Neural progenitor cell (in vitro differentiated cells): Measurements from ENCODE around the gene POU2AF1. TPM values are rescaled to one million over a fixed set of nuclear protein-coding genes. Genes with fewer than 3 reads are reported as not detected.

Source experiments
- DNase-seq: peaks from one replicate; pipeline ENCODE4 v3.0.0-alpha.2; 2016; ENCODE audit warnings: low spot score
- H2AFZ ChIP-seq: fragments of 200-600 bp; sonication (generic); replicated peaks from 2 replicates; pipeline ENCODE4 v1.6.1; 2016; ENCODE audit warnings: antibody characterized with exemption
- H3F3A ChIP-seq: fragments of 200-600 bp; sonication (generic); 2 replicates; pipeline ENCODE4 v1.6.1; 2016; ENCODE audit warnings: antibody characterized with exemption, low read depth
- H3K27ac ChIP-seq: fragments of 200-600 bp; sonication (generic); 2 replicates; pipeline ENCODE4 v1.5.1; 2016; ENCODE audit warnings: mild to moderate bottlenecking
- H3K27me3 ChIP-seq: fragments of 200-600 bp; sonication (generic); 2 replicates; pipeline ENCODE4 v1.6.1; 2016; ENCODE audit warnings: mild to moderate bottlenecking, moderate library complexity
- H3K36me3 ChIP-seq: fragments of 200-600 bp; sonication (generic); 2 replicates; pipeline ENCODE4 v1.5.1; 2016
- H3K4me1 ChIP-seq: fragments of 200-600 bp; sonication (generic); 2 replicates; pipeline ENCODE4 v1.6.1; 2016; ENCODE audit warnings: mixed run types
- H3K4me2 ChIP-seq: fragments of 200-600 bp; sonication (generic); 2 replicates; pipeline ENCODE4 v1.6.1; 2016
- H3K4me3 ChIP-seq: fragments of 200-600 bp; sonication (generic); 2 replicates; pipeline ENCODE4 v1.5.1; 2016
- H3K79me2 ChIP-seq: fragments of 200-600 bp; sonication (generic); 2 replicates; pipeline ENCODE4 v1.6.1; 2016; ENCODE audit warnings: low read depth
- H3K9ac ChIP-seq: fragments of 200-600 bp; sonication (generic); 2 replicates; pipeline ENCODE4 v1.6.1; 2016
- H3K9me3 ChIP-seq: fragments of 200-600 bp; sonication (generic); 2 replicates; pipeline ENCODE4 v1.5.1; 2016; ENCODE audit warnings: low read depth
- H4K20me1 ChIP-seq: fragments of 200-600 bp; sonication (generic); 2 replicates; pipeline ENCODE4 v1.6.1; 2016; ENCODE audit warnings: low read depth
- H3K27ac Mint-ChIP-seq: 3 replicates; pipeline ENCODE4 v1.8.0; 2021; ENCODE audit warnings: mixed read lengths
- H3K27me3 Mint-ChIP-seq: 2 replicates; pipeline ENCODE4 v1.8.0; 2022; ENCODE audit warnings: low read depth, mild to moderate bottlenecking, inconsistent platforms, moderate library complexity, mixed read lengths; ENCODE audit not compliant: insufficient read depth
- H3K36me3 Mint-ChIP-seq: 3 replicates; pipeline ENCODE4 v1.8.0; 2021; ENCODE audit warnings: mixed read lengths
- H3K4me1 Mint-ChIP-seq: 3 replicates; pipeline ENCODE4 v1.8.0; 2021; ENCODE audit warnings: mixed read lengths
- H3K4me3 Mint-ChIP-seq: 3 replicates; pipeline ENCODE4 v1.8.0; 2021; ENCODE audit warnings: mild to moderate bottlenecking, moderate library complexity, mixed read lengths
- H3K9me3 Mint-ChIP-seq: 3 replicates; pipeline ENCODE4 v1.8.0; 2020; ENCODE audit warnings: mixed read lengths
- EZH2 ChIP-seq: fragments of 200-600 bp; sonication (generic); IDR thresholded peaks from 2 replicates; pipeline ENCODE4 v1.6.1; 2017; ENCODE audit warnings: antibody characterized with exemption, mild to moderate bottlenecking, moderate library complexity
- EZH2phosphoT487 ChIP-seq: fragments of 200-600 bp; sonication (generic); IDR thresholded peaks from 2 replicates; pipeline ENCODE4 v1.6.1; 2017; ENCODE audit warnings: antibody characterized with exemption
- total RNA-seq: library from RNA; depleted of rRNA; stranded (reverse); fragments of >200 nt; gene quantifications from 2 replicates; pipeline ENCODE4 v1.2.3, GENCODE V29; 2015; ENCODE audit warnings: low replicate concordance
- TF ChIP-seq, protein P1 (sequence below): fragments of 200-600 bp; sonication (generic); IDR thresholded peaks from 2 replicates; pipeline ENCODE4 v1.5.1; 2017; ENCODE audit warnings: antibody characterized with exemption, mild to moderate bottlenecking

POU2AF1 gene
- total RNA-seq, 1 donor from 2014 or later = not detected

DNA sequence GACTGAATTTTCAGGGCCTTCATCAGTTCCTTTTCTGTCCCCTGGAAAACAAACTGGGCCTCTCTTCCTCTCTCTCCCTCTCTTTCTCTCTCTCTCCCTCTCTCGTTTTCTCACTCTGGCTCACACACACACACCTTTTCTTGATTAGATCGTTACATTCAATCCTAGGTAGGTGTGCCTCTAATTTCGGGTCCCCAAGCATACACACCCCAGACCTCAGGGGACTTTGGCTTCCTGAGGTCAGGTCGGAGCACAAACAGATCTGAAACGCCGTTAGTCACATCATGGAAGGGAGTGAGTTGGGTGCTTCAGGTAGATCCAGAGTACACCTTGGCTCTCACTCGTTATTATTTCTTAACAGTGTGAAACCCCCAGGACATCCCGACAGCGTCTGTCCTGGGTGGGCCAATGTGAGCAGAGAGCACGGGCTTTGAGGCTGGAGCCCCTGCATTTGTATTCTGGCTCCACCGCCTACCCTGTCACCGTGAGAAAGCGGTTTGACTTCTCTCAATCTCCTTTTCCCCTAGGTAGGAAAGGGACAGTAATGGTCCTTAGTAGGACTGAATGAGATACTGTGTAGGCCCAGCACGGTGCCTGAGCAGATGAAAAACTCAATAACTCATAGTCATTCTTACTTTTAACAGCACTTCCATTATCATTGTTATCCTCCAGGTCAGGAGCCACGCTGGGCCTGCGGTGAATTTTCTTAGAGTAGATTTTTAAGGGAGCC, 37.3 kb upstream of the POU2AF1 start:
- H3K36me3 ChIP-seq = no peaks in the 10 kb centered on the region
- H3F3A ChIP-seq = no peaks in the 10 kb centered on the region
- no peak for DNase-seq
- peaks cover 16% of the 10 kb centered on the region for H3K27me3 Mint-ChIP-seq
- H3K4me2 ChIP-seq = no peak overlapping the region
- peak overlapping the region; percentile 84 for H3K27ac Mint-ChIP-seq
- peaks cover 37% of the 10 kb centered on the region for H3K4me1 Mint-ChIP-seq
- H3K9ac ChIP-seq = no peak overlapping the region
- H2AFZ ChIP-seq = no peak overlapping the region
- no peak overlapping the region for H3K4me3 ChIP-seq
- no peaks in the 10 kb centered on the region for H3K4me1 ChIP-seq
- no peaks in the 10 kb centered on the region for H3K27me3 ChIP-seq
- no peaks in the 10 kb centered on the region for H3K79me2 ChIP-seq
- H3K36me3 Mint-ChIP-seq = no peaks in the 10 kb centered on the region
- no peaks in the 10 kb centered on the region for H4K20me1 ChIP-seq
- H3K4me3 Mint-ChIP-seq = peak overlapping the region; percentile 52
- H3K27ac ChIP-seq = no peak overlapping the region
- H3K9me3 Mint-ChIP-seq = peaks cover 3% of the 10 kb centered on the region
- no peaks in the 10 kb centered on the region for H3K9me3 ChIP-seq
- TF ChIP-seq, protein P1, sequence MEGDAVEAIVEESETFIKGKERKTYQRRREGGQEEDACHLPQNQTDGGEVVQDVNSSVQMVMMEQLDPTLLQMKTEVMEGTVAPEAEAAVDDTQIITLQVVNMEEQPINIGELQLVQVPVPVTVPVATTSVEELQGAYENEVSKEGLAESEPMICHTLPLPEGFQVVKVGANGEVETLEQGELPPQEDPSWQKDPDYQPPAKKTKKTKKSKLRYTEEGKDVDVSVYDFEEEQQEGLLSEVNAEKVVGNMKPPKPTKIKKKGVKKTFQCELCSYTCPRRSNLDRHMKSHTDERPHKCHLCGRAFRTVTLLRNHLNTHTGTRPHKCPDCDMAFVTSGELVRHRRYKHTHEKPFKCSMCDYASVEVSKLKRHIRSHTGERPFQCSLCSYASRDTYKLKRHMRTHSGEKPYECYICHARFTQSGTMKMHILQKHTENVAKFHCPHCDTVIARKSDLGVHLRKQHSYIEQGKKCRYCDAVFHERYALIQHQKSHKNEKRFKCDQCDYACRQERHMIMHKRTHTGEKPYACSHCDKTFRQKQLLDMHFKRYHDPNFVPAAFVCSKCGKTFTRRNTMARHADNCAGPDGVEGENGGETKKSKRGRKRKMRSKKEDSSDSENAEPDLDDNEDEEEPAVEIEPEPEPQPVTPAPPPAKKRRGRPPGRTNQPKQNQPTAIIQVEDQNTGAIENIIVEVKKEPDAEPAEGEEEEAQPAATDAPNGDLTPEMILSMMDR = no peak
- TF ChIP-seq EZH2phosphoT487 = no peak
- no peak for TF ChIP-seq EZH2

DNA sequence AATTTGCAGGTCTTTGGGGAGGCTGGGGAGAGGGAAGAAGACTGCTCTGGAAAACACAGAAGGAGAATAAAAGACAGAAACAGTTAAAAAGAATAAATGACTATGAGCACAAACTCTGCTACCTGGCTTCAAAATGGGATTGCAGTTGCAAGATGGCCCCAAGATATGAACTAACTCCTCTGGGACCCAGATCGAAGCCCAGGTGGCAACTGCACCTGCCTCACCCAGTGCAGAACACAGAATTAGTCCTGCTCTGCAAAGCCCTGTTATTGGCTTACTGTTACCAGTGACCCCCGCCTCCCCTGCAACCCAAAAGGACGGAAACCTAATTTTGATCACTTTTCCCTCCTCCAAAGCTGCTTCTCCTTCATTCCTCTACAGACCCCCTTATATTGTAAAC, 35.9 kb upstream of the POU2AF1 start:
- no peaks in the 10 kb centered on the region for H4K20me1 ChIP-seq
- no peak overlapping the region for H3K9ac ChIP-seq
- DNase-seq = no peak
- TF ChIP-seq, protein P1 = no peak
- TF ChIP-seq EZH2phosphoT487 (no peak), EZH2 (no peak)
- H3K4me2 ChIP-seq = no peak overlapping the region
- H3K27me3 ChIP-seq = no peaks in the 10 kb centered on the region
- H2AFZ ChIP-seq = no peak overlapping the region
- H3K27me3 Mint-ChIP-seq = peaks cover 16% of the 10 kb centered on the region
- no peak overlapping the region for H3K27ac ChIP-seq
- H3K27ac Mint-ChIP-seq = no peak overlapping the region
- H3K4me1 ChIP-seq = no peaks in the 10 kb centered on the region
- no peaks in the 10 kb centered on the region for H3K9me3 ChIP-seq
- peaks cover 37% of the 10 kb centered on the region for H3K4me1 Mint-ChIP-seq
- no peak overlapping the region for H3K4me3 Mint-ChIP-seq
- H3K4me3 ChIP-seq = no peak overlapping the region
- no peaks in the 10 kb centered on the region for H3K36me3 ChIP-seq
- H3K36me3 Mint-ChIP-seq = no peaks in the 10 kb centered on the region
- no peaks in the 10 kb centered on the region for H3K79me2 ChIP-seq
- no peaks in the 10 kb centered on the region for H3F3A ChIP-seq
- H3K9me3 Mint-ChIP-seq = peaks cover 3% of the 10 kb centered on the region

DNA sequence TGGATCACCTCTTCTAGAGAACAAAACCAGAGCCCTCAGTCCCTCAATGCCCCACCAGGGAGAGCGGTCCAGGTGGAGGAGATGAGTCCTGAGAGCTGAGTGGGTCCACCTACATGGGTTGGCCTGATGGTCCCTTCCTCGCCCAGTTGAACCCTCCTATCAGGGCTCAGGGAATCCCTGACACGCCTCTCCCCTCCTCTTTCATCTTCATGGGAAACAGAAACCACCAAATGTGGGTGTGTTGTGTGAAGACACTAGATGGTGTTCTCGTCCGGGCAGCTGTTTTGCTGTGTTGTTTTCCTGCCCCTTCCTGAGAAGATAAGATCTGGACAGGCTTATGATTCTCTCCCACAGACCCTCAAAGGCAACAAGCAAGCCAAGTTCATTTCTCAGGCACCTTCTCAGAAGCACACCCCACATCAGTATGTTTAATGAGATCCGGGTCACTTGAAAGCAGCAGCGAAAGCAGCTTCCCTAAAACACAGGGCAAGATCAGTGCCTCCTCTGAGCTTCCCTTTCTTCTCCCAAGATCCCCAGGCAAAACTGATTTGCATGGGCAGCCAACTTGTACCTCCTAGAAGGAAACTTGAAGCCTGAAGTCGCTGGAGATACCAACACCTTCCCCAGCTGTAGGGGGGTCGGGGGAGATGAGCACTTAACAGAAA, 35.3 kb upstream of the POU2AF1 start:
- no peak overlapping the region for H3K27ac Mint-ChIP-seq
- no peaks in the 10 kb centered on the region for H3K4me1 ChIP-seq
- H2AFZ ChIP-seq = no peak overlapping the region
- no peaks in the 10 kb centered on the region for H3F3A ChIP-seq
- H3K27me3 Mint-ChIP-seq = peaks cover 12% of the 10 kb centered on the region
- H3K9ac ChIP-seq = no peak overlapping the region
- TF ChIP-seq, protein P1 = no peak
- TF ChIP-seq EZH2phosphoT487 (no peak), EZH2 (no peak)
- H3K79me2 ChIP-seq = no peaks in the 10 kb centered on the region
- H3K4me2 ChIP-seq = no peak overlapping the region
- no peak overlapping the region for H3K4me3 ChIP-seq
- no peaks in the 10 kb centered on the region for H3K36me3 Mint-ChIP-seq
- H3K9me3 ChIP-seq = no peaks in the 10 kb centered on the region
- no peak overlapping the region for H3K27ac ChIP-seq
- H3K4me3 Mint-ChIP-seq = no peak overlapping the region
- peaks cover 1% of the 10 kb centered on the region for H3K9me3 Mint-ChIP-seq
- no peaks in the 10 kb centered on the region for H3K27me3 ChIP-seq
- DNase-seq = no peak
- H4K20me1 ChIP-seq = no peaks in the 10 kb centered on the region
- H3K4me1 Mint-ChIP-seq = peaks cover 37% of the 10 kb centered on the region
- no peaks in the 10 kb centered on the region for H3K36me3 ChIP-seq
